Femur (tissue), 1 donor: Measurements from ENCODE around the gene RHEX.
"Not testable (repeated sequence)": the region's sequence is repeated elsewhere in the genome, so short reads cannot be mapped to it uniquely, and the experiment has no call there.

Experiments used
- DNase-seq: peaks from one replicate; pipeline ENCODE4 v3.0.0-alpha.2; 2017

The RHEX gene

DNA sequence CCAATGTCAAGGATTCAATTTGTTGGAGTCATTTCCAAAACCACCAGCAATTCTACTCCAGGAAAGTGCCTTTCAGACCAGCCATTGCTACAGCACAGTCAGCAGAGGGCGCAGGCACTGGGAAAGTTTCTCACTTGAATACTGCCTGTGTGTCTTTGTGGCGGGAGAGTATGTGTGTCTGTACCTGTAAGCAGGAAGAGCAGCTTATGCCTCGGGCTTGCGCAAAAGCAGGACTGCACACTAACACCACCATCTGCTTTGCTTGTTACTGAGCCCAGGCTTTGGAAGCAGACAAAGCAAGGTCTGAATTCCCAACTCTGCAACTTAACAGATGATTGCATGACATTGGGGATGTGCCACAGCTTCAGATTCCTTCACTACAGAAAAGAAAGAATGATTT lies 22.3 kb upstream of the RHEX start:
- peak; percentile 81 for DNase-seq

- no peak for DNase-seq
Observed at GRCh38 chr1:206032380-206033140, 20.4 kb upstream of the RHEX start.

GRCh38 chr1:206035027-206035426 lies 17.9 kb upstream of the RHEX start:
- DNase-seq: no peak

DNA sequence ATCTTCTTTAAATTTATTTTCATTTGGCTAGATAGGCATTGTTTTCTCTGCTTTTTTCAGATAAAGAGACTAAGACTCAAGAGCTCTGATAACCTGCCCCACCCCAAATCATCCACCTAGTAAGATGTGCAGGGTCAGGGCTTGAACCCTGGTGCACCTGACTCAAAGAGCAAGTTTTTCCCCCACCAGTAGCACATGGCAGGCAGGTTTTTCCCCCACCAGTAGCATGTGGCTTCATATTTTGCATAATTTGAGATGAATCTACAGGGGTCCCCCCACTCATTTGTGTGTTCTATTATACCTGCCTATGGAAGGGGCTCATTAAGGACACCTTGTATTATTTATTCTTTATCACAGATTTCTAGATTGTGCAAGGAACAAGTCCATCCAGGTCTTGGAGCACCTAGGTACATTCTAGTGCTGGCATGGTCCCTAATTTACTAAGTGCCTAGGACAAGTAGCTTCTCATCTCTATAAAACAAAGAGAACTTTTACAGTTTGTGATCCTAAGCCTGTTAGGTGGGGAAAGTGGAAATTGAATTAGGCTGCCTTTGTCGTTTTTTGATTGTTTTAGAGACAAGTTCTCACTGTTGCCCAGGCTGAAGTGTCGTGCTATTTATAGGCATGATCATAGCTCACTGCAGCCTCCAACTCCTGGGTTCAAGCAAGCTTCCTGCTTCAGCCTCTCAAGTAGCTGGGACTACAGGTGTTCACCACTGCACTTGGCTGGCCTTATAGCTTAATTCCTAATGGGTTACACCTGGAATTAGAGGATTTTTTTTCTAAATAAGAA lies 16.1 kb upstream of the RHEX start:
- no peak for DNase-seq

- no peak for DNase-seq
Observed at GRCh38 chr1:206037581-206037980, 15.4 kb upstream of the RHEX start.

DNA sequence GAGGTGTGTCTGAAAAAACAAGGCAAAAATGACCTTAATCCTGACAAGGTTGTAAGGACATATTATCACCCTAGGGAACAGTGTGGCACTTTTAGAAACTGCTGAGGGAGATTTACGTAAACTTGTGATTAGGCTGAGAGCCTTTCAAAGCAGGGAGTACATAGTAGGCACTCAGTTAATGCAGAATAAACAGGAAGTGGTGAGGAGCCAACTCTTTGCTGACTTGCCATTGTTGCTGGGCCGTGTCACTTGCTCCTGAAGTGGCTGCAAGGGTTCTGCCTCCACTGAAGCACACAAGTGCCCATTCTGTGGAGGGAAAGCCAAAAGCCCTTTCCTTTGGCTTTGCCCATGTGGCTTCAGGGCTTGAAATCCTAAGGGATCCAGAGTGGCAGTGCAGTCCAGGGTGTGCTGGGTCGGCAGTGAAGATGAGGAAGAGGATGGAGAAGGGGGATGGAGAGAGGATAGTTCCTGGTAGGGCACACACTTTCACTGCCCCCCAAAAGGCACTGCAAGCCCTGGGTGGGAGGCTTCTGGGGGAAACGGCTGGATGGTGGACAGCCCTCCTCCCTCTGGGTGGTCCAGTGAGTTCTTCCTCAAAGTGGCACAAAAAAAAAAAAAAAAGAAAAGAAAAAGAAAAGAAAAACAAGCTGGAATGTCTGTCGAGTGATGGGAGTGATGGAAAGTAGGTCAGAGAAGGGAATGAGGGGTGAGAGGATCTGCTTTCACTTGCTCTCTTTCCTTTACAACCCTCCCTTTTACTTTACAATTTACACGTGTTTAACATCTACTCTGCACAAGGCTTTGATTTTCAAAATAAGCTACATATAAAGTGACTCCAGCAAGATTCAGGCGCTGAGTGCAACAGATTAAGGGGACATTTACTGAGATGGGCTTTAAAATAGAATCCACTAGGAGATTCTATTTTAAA lies 13.7 kb upstream of the RHEX start:
- no peak for DNase-seq

- DNase-seq: no peak
Observed at GRCh38 chr1:206040328-206040727, 12.6 kb upstream of the RHEX start.

GRCh38 chr1:206041640-206042039 lies 11.3 kb upstream of the RHEX start:
- DNase-seq: no peak

- no peak for DNase-seq
Observed at GRCh38 chr1:206047271-206047670, 5.7 kb upstream of the RHEX start.

DNA sequence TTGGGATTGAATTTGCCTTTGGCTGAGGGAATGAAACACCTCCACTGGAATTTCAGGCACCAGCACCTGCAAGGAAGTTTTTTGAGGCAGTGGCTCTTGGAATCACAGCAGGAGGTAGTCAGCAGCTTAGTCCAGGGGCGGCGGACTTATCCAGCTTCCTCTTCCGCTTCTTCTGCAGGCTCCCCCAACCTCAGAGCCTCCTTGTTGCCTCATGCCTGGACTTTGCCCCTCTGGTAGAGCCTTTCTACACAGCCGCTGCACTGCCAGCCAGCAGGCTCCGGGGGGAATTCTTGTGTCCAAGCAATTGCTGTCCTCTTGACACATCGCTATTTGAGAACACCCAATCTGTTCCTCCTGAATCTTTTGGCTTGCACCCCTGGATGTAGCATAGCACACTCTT lies 4.4 kb upstream of the RHEX start:
- no peak for DNase-seq

DNA sequence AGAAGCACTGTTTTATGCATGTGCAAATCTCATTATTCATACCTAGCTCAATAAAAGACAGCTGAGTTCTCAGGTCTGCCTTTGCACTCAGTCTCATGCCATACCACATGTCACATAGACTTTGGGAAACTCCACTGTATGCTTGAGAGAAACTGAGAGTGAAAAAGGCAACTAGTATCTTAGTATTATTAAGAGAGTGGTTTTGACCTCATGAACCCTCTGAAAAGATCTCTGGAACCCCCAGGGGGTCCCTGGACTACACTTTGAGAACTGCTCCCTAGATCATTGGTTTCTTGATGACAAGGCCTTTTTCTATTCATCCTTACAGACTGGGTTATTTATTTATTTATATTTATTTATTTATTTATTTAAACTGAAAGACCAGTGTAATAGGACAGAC lies 3.7 kb upstream of the RHEX start:
- no peak for DNase-seq

GRCh38 chr1:206049919-206050600 lies 2.9 kb upstream of the RHEX start:
- no peak for DNase-seq

DNA sequence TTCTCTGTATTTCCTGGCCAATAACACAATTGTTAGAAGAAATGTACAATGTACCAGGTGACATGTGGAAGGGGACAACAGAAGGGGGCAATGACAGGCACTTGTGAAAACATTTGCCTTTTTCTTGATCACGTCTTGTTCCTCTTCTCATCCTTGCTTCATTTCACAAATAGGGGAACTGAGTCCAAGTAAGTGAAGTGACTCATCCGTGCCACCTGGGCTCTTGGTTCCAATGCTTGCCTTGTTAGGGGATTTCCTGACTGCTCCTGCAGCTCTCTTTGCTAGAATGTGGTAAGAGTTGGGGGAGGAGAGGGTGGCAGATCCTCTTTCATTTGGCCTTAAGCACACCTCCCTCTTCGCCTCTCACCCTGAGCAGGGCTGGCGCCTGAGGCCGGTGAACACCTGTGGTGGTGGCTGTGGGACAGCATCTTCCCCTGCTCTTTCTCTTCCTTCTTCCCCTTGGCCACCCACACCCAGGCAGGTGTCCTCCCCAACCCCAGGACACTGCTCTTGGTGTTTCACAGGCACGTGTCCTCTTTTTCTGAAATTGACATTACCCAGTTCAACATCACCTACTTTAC lies 2.2 kb upstream of the RHEX start:
- peak; percentile 42 for DNase-seq

GRCh38 chr1:206052231-206052865 lies 625 bp upstream of the RHEX start:
- not testable (repeated sequence) for DNase-seq

DNA sequence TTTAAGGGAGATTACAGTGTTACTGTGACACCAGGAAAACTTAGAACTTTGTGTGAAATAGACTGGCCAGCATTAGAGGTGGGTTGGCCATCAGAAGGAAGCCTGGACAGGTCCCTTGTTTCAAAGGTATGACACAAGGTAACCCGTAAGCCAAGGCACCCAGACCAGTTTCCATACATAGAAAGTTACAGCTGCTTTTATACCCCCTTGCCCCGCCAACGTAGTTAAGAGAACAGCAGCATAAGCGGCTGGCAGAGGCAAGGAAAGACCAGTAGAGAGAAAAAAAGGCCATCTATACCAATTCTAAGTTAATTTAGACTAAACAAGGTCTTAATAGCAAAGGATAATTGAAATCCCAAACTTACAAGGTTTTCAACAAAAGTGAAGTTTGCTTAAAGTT lies 643 bp downstream of the RHEX start:
- not testable (repeated sequence) for DNase-seq

GRCh38 chr1:206055069-206055625 lies 2.2 kb downstream of the RHEX start:
- not testable (repeated sequence) for DNase-seq

- not testable (repeated sequence) for DNase-seq
Observed at GRCh38 chr1:206055639-206056323, 2.8 kb downstream of the RHEX start.

DNA sequence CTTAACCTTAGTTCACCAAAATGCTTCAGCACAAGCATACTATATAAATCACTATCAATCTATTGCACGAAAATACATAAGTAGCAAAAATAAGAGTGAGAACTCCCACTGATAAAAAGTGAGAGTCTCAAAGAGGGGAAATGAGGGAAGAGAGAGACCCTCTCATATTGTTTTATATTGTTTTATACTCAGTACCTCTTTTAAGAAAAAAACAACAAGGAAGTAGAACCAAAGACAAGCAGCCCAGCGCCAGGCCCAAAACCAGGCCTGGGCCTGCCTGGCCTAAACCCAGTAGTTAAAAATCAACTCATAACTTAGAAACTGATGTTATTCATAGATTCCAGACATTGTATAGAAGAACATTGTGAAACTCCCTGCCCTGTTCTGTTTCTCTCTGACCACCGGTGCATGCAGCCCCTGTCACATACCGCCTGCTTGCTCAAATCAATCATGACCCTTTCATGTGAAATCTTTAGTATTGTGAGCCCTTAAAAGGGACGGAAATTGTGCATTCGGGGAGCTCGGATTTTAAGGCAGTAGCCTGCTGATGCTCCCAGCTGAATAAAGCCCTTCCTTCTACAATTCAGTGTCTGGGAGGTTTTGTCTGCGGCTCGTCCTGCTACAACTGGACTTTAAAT lies 5.4 kb downstream of the RHEX start:
- DNase-seq: not testable (repeated sequence)

GRCh38 chr1:206058927-206059292 lies 5.9 kb downstream of the RHEX start:
- DNase-seq: no peak

DNA sequence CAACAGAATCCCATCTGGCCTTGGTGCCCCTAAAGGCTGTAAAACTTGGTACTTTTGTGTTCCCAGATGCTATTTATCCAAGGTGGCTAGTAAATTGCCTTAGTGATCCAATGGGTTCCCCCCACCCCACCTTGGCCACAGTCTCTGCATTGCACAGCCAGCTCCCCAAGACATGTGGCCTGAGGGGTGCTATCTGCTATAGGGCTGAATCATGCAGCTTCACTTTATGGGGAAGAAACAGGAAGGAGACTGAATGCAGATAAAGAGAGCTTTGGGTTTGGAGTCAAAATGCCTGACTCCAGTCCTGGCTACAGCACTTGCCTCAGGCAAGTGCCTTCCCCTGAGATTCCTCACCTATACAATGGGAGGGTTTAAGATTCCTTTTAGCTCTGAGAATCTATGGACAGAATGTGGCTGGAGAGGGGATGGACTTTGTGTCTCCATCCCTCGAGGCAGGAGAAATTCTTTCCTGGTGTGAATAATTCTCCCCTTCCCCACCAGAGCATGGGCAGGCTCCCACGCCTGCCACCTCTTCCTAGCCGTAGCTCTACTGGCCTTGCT lies 6.5 kb downstream of the RHEX start:
- DNase-seq: no peak
